RWPE1 (cell line): ENCODE measurements around the gene UBALD2.
"Not testable (repeated sequence)": the region's sequence is repeated elsewhere in the genome, so short reads cannot be mapped to it uniquely, and the experiment has no call there.

ENCODE experiments used
- CTCF ChIA-PET: fragments of 350-600 bp; sonication (Branson Sonifier 250); formaldehyde crosslinking; extraction: SDS; loops from one replicate; lab custom pipeline; 2021; lab: Yijun Ruan, JAX
- POLR2A ChIA-PET: fragments of 400-600 bp; formaldehyde crosslinking; extraction: SDS; loops from one replicate; lab custom pipeline; 2020; ENCODE audit warnings: antibody characterized with exemption; ENCODE audit not compliant: low non-redundant PET; lab: Yijun Ruan, JAX
- DNase-seq: peaks from one replicate; pipeline ENCODE4 v3.0.0; 2012; ENCODE audit warnings: low spot score
- H3K27ac ChIP-seq: fragments of 450-650 bp; 2 replicates; pipeline ENCODE4 v1.5.1; 2017
- TF ChIP-seq, protein P1 (sequence below): fragments of 450-650 bp; conservative IDR thresholded peaks from 2 replicates; pipeline ENCODE4 v1.5.1; 2017; ENCODE audit warnings: low read depth, mild to moderate bottlenecking

Gene UBALD2

DNA sequence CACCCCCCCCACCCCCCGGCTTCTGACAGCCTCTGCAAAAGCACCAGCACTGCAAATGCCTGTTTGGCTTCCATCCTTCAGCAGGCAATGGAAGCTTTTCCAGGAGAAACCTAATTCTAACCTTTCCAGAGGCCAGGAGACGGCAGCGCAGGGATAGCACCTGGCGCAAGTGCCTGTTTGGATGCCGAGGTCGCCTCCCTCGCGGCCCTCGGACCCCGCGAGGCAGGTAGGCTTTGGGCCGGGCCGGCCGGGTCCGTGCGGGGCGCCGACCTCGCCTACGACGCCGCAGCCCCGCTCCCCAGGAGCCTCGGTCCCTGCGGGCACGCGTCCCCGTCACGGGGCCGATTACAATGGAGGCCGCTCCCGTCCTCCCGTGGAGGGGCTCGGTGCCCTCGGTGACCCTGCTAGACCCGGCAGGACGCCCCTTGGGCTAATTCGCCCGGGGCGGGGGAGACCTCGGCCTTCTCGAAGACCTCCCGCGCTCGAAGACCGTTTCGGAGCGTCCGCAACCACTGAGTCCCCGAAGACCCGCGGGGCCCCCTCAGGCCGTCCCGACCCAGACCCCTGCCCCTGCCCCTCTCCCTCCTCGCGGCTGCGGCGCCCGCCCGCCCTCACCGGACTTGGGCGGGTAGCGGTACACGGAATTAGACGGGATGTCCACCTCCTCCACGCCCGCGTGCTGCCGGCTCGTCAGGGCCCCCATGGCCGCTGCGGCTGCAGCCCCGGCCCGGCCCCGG is 25.4 kb upstream of the UBALD2 start:
- ChIA-PET CTCF (no interaction called here), POLR2A (no interaction called here)
- TF ChIP-seq, protein P1, sequence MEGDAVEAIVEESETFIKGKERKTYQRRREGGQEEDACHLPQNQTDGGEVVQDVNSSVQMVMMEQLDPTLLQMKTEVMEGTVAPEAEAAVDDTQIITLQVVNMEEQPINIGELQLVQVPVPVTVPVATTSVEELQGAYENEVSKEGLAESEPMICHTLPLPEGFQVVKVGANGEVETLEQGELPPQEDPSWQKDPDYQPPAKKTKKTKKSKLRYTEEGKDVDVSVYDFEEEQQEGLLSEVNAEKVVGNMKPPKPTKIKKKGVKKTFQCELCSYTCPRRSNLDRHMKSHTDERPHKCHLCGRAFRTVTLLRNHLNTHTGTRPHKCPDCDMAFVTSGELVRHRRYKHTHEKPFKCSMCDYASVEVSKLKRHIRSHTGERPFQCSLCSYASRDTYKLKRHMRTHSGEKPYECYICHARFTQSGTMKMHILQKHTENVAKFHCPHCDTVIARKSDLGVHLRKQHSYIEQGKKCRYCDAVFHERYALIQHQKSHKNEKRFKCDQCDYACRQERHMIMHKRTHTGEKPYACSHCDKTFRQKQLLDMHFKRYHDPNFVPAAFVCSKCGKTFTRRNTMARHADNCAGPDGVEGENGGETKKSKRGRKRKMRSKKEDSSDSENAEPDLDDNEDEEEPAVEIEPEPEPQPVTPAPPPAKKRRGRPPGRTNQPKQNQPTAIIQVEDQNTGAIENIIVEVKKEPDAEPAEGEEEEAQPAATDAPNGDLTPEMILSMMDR = no peak
- 0 out of 2 replicates have a peak overlapping the region, but pooled peaks have one; percentile 11 for H3K27ac ChIP-seq
- no peak for DNase-seq

DNA sequence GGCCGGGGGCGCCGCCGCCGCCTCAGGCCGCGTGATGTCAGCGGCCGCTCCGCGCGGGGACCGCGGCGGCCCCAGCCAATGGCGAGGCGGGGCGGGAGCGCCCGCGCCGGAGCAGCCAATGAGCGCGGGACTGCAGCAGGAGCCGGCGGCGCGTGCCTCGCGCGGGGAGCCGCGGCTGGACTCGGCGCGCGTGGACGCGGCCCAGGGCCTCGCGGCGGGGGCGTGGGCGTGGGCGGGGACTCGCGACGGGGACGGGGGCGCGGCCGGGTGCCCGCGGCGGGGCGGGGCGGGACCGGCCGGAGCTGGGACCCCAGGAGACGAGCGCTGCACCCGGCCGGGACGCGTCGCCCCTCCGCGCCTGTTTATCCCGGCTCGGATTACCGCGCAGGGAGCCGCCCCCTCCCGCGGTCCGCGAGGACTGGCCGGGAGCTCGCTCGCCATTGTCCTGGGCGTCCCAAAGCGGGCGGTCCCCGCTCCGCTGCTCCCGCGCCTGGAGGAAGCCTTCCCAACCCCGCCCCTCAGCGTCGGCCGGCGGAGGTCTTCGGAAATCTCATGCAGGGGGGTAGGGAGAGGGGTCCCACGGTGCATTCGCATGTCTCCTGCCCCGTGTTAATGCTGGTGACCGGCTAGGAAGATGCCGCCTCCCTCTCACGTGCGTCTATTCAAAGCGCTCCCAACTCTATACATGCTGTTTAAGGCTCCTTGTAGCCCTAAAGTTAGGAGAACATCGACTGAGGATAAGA is 24.5 kb upstream of the UBALD2 start, which contains the start of gene RNF157:
Gene RNF157, minus strand, starts transcription at position 33 of the 743 bp plus-strand sequence. CDS start 253 bp downstream, outside the sequence.
- POLR2A ChIA-PET = no interaction called here
- DNase-seq = peak; percentile 46
- H3K27ac ChIP-seq = peak within 1 kb of the TSS; percentile 11; the same call in 1 of the 2 replicates
- CTCF ChIA-PET = interaction anchor here (1.3 kb wide), 1 partner anchor 39 kb away, joined by 4 read pairs; no protein-coding TSS in a partner anchor
- TF ChIP-seq, protein P1 = no peak

DNA sequence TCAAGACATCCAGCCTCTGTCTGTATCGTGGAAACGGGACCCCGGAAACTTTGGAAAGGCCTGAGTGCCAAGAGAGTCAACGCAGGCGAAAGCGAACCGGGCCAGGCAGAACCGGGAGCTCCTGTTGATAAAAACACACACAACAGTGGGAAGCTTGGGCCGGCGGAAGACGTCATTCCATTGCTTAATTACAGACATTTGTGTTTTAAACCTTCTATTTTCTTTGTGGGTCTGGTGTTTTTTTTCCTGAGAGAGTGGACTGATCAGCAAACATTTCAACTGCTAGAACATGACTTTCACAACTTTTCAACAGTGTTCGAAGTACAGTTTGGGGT is 24.0 kb upstream of the UBALD2 start:
- DNase-seq = no peak
- TF ChIP-seq, protein P1 = no peak
- CTCF ChIA-PET = interaction anchor here (0.8 to 1.3 kb wide), 2 partner anchors 24 to 39 kb away, joined by 4 read pairs; partner anchors contain the start of gene UBALD2
- POLR2A ChIA-PET = no interaction called here
- peak overlapping the region; percentile 0; the same call in 1 of the 2 replicates for H3K27ac ChIP-seq

DNA sequence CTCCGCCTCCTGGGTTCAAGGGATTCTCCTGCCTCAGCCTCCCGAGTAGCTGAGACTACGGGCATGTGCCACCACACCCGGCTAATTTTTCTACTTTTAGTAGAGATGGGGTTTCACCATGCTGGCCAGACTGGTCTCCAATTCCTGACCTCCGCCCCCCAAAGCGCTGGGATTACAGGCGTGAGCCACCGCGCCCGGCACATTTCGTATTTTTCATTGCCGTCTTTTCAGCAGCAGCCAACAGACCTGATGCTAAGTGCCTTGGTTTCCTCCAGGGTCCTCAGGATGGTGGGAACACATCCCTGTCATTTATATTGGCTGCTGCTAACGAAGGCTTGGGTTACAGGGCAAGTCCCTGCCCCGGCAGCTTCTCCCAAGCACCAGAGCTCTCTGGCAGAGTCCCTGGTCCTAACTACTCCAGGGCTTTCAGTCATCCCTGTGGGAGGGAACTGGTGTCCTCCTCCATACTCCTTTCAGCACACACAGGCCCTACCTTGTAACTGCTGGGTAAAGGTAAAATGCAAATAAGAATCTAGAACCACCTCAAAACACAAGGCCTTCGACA is 23.4 kb upstream of the UBALD2 start:
- DNase-seq = no peak
- no peak overlapping the region for H3K27ac ChIP-seq
- TF ChIP-seq, protein P1 = no peak
- ChIA-PET CTCF (interaction anchor here (0.8 to 1.3 kb wide), 2 partner anchors 23 to 38 kb away, joined by 4 read pairs; partner anchors contain the start of gene UBALD2), POLR2A (no interaction called here)

DNA sequence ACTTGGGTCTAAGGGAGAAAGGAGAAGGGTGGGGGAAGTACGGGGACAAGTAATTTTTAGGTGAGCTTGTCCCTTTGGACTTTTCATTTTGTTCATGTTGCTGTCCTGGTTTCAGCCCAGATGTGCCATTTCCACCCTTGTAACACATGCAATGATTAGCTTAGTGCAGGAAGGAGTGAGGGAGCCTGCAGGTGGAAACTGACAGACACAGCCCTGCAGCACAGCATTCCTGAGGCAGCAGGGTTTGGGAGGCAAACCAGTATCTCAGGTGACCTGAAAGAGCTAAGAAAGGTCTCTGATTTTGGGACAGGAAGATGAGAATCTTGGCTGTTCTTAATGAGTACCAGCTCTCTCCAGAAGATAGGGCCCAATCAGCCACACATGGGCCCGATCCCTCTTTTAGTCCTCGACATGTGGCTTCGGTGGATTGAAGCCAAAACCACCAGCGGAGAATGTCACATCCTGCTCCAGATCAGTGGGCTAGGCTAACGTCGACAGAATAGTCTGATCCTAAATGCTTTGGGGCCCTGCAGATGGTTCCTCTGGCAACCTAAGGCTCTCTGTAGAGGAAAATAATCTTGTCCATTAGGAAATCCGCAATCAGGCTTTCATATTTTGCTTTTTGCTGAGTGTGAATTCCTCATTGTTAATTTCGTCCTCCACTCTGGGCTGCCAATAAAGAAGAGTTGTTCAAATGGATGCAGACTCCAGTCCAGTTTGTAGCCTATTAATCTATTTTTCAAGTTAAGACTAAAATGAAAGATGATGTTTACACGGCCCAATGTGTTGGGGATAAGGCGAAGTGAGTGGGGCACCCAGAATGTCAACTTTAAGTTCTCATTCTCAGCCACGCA is 21.1 kb upstream of the UBALD2 start:
- H3K27ac ChIP-seq = no peak overlapping the region
- TF ChIP-seq, protein P1 = no peak
- DNase-seq = no peak
- CTCF ChIA-PET = interaction anchor here (0.6 to 1.2 kb wide), 4 partner anchors 9 to 118 kb away, joined by 3 to 6 read pairs (median 4); no protein-coding TSS in a partner anchor
- POLR2A ChIA-PET = no interaction called here

DNA sequence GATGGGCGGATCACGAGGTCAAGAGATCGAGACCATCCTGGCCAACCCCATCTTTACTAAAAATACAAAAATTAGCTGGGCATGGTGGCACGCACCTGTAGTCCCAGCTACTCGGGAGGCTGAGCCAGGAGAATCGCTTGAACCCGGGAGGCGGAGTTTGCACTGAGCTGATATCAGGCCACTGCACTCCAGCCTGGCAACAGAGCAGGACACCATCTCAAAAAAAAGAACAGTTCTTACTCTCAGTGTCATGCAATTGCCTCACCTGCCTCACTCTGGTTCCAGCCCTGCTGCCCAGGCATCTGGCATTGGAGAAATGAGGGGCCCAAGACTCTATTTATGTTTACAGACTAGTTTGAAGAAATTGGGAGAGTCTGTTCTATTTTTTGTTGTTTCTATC is 20.4 kb upstream of the UBALD2 start:
- POLR2A ChIA-PET, CTCF ChIA-PET, DNase-seq, H3K27ac ChIP-seq: not testable (repeated sequence)
